Measurements from ENCODE around the gene SIPA1L3.

Gene SIPA1L3

DNA sequence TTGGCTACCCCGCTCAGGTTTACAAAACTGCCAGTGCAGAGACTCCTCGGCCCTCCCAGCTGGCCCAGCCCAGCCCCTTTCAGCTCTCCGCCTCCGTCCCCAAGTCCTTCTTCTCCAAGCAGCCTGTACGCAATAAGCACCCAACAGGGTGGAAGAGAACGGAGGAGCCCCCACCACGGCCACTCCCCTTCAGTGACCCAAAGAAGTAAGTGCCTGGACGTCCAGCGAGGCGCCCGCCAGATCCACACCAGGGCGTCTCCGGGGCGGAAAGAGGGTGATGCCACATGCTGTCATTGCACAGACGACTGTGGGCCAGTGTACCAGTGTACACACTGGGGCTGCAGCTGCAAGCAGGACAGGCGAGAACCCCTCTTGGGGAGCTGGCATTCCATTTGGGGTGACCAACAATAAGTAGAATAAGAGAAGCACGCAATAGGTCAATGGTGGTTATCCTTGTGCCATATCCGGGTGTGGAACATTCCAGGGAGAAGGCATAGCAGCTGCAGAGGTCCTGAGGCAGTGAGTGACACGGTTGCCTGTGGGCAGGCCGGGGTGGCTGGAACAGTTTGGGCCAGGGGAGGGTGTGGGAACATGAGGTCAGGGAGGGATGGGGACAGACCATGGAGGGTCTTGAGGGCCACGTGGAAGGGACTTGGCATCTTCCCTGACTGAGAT, 275.7 kb downstream of the SIPA1L3 start (continued):
- no peak for TF ChIP-seq ZNF266 (tag by site-specific recombination; IDR thresholded peaks at IDR 0.05; ENCODE audit: low read depth)
- TF ChIP-seq ZNF791 (tag by site-specific recombination; IDR thresholded peaks at IDR 0.05), result no peak
- no peak for TF ChIP-seq SP3 (tag by site-specific recombination; IDR thresholded peaks at IDR 0.05)
- no peak for TF ChIP-seq ZNF76 (tag by site-specific recombination; IDR thresholded peaks at IDR 0.05; ENCODE audit: borderline replicate concordance, low read depth)

DNA sequence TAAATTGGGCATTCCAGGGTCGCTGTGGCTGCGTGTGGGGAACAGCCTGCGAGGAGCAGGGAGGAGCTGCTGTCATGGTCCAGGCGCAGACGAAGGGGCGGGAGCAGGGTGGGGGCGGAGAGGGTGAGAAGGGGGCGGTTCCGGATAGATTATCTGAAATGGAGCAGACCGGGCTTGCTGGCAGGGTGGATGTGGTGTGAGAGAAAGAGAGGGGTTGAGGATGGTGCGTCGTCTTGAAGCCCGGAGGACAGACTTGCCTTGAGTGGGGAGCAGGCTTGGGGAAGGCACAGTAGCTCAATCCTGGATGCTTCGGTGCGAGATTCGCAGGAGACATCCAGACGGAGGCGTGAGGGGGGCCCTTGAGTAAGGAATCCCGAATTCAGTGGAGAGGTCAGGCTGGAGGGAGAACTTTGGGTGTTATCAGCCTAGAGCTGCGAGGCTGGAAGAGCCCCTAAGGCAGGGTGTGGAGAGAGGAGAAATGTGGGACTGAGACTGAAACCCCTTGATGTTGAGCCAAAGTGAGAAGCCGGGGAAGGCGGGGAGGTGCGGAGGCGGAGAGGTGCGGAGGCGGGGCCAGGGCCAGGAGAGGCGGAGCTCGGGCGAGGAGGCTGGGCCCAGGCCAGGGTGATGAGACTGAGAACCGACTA, 276.4 kb downstream of the SIPA1L3 start:
- Histone ChIP-seq H3K27ac (ENCODE audit: extremely low read depth, low read depth, low read length) (peak overlapping the region; percentile 31; the same call in 1 of the 2 replicates), H3K4me1 (ENCODE audit: control insufficient read depth, insufficient read depth, low read length) (0 out of 2 replicates have a peak, but pooled peaks cover 2% of the 10 kb centered on the region), H3K9me3 (ENCODE audit: control insufficient read depth, insufficient read depth, low read depth, low read length) (peaks cover 3% of the 10 kb centered on the region; the same call in 1 of the 2 replicates), H3K36me3 (ENCODE audit: control insufficient read depth in 2 of 2, insufficient read depth in 1 of 2, low read length in 2 of 2) (peaks cover 0 to 20% of the 10 kb centered on the region in 2 experiments; a peak in 2 of 3 replicates), H3K4me3 (ENCODE audit: low read depth, low read length) (no peak overlapping the region)
- TF ChIP-seq ZNF548 (tag by site-specific recombination; IDR thresholded peaks at IDR 0.05) (no peak), EGR2 (tag by site-specific recombination; IDR thresholded peaks at IDR 0.05; ENCODE audit: low read depth) (peak; percentile 69), ZNF777 (tag by site-specific recombination; IDR thresholded peaks at IDR 0.05; ENCODE audit: borderline replicate concordance) (no peak), ZNF521 (tag by site-specific recombination; IDR thresholded peaks at IDR 0.05) (no peak), SP7 (tag by site-specific recombination; IDR thresholded peaks at IDR 0.05) (no peak), ZNF585B (tag by site-specific recombination; IDR thresholded peaks at IDR 0.05) (no peak), MEIS1 (CRISPR knock-in tag; IDR thresholded peaks at IDR 0.05; ENCODE audit: borderline replicate concordance) (no peak), ZNF658 (tag by site-specific recombination; IDR thresholded peaks at IDR 0.05) (no peak), MZF1 (tag by site-specific recombination; IDR thresholded peaks at IDR 0.05; ENCODE audit: borderline replicate concordance) (no peak), ZFHX2 (tag by site-specific recombination; conservative IDR thresholded peaks at IDR 0.05) (peak; percentile 67), ZNF664 (tag by site-specific recombination; IDR thresholded peaks at IDR 0.05) (no peak), GLI2 (tag by site-specific recombination; IDR thresholded peaks at IDR 0.05; ENCODE audit: borderline replicate concordance, low read depth) (no peak), MYNN (tag by site-specific recombination; IDR thresholded peaks at IDR 0.05; ENCODE audit: borderline replicate concordance) (no peak), HOXA7 (CRISPR knock-in tag; IDR thresholded peaks at IDR 0.05; ENCODE audit: borderline replicate concordance) (no peak), ZNF600 (tag by site-specific recombination; IDR thresholded peaks at IDR 0.05) (0 out of 2 replicates have a peak, but pooled peaks have one; percentile 16), ZBTB20 (tag by site-specific recombination; IDR thresholded peaks at IDR 0.05) (no peak), ZNF837 (tag by site-specific recombination; IDR thresholded peaks at IDR 0.05) (no peak), ZBTB8A (tag by site-specific recombination; IDR thresholded peaks at IDR 0.05) (no peak), ZNF366 (tag by site-specific recombination; conservative IDR thresholded peaks at IDR 0.05) (no peak), KLF9 (tag by site-specific recombination; IDR thresholded peaks at IDR 0.05; ENCODE audit: low read depth) (0 out of 2 replicates have a peak, but pooled peaks have one; percentile 15), ZFP3 (tag by site-specific recombination; IDR thresholded peaks at IDR 0.05; ENCODE audit: low read depth) (no peak), KLF1 (tag by site-specific recombination; IDR thresholded peaks at IDR 0.05) (no peak)
- TF ChIP-seq, protein P1, sequence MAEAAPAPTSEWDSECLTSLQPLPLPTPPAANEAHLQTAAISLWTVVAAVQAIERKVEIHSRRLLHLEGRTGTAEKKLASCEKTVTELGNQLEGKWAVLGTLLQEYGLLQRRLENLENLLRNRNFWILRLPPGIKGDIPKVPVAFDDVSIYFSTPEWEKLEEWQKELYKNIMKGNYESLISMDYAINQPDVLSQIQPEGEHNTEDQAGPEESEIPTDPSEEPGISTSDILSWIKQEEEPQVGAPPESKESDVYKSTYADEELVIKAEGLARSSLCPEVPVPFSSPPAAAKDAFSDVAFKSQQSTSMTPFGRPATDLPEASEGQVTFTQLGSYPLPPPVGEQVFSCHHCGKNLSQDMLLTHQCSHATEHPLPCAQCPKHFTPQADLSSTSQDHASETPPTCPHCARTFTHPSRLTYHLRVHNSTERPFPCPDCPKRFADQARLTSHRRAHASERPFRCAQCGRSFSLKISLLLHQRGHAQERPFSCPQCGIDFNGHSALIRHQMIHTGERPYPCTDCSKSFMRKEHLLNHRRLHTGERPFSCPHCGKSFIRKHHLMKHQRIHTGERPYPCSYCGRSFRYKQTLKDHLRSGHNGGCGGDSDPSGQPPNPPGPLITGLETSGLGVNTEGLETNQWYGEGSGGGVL (tag by site-specific recombination; IDR thresholded peaks at IDR 0.05), result no peak
- TF ChIP-seq, protein P2, sequence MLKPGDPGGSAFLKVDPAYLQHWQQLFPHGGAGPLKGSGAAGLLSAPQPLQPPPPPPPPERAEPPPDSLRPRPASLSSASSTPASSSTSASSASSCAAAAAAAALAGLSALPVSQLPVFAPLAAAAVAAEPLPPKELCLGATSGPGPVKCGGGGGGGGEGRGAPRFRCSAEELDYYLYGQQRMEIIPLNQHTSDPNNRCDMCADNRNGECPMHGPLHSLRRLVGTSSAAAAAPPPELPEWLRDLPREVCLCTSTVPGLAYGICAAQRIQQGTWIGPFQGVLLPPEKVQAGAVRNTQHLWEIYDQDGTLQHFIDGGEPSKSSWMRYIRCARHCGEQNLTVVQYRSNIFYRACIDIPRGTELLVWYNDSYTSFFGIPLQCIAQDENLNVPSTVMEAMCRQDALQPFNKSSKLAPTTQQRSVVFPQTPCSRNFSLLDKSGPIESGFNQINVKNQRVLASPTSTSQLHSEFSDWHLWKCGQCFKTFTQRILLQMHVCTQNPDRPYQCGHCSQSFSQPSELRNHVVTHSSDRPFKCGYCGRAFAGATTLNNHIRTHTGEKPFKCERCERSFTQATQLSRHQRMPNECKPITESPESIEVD (tag by site-specific recombination; IDR thresholded peaks at IDR 0.05), result no peak
- TF ChIP-seq, protein P3, sequence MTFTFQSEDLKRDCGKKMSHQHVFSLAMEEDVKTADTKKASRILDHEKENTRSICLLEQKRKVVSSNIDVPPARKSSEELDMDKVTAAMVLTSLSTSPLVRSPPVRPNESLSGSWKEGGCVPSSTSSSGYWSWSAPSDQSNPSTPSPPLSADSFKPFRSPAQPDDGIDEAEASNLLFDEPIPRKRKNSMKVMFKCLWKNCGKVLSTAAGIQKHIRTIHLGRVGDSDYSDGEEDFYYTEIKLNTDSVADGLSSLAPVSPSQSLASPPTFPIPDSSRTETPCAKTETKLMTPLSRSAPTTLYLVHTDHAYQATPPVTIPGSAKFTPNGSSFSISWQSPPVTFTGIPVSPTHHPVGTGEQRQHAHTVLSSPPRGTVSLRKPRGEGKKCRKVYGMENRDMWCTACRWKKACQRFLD (tag by site-specific recombination; IDR thresholded peaks at IDR 0.05), result no peak
- ChIA-PET POLR2A (no interaction called here), CTCF (interaction anchor here (0.5 to 3.6 kb wide), 7 partner anchors 9 to 451 kb away, joined by 3 to 12 read pairs (median 3); no protein-coding TSS in a partner anchor)
